ENCODE data around the gene APOL3.
"Not testable (repeated sequence)": the region's sequence is repeated elsewhere in the genome, so short reads cannot be mapped to it uniquely, and the experiment has no call there.

APOL3 gene

GRCh38 chr22:36160499-36160942 is at the start of gene APOL3:
Gene APOL3 (minus strand): TSS chr22:36160755. CDS start chr22:36149055, 11,700 bp downstream.
- Histone ChIP-seq H3K27ac (ENCODE audit: low read depth, low read length) (peak within 1 kb of the TSS; percentile 65), H3K4me3 (ENCODE audit: low read depth in 1 of 2, low read length in 2 of 2) (peak within 1 kb of the TSS; percentile 6 to 61), H3K4me1 (ENCODE audit: insufficient read depth, low read length) (peaks cover 31% of the 10 kb centered on the region), H3K36me3 (ENCODE audit: insufficient read depth, low read length) (no peaks in the 10 kb centered on the region), H3K27me3 (ENCODE audit: control insufficient read depth in 1 of 2, insufficient read depth in 2 of 2, low read length in 2 of 2) (no peaks in the 10 kb centered on the region), H3K9ac (ENCODE audit: low read length) (peak within 1 kb of the TSS; percentile 32), H3K9me3 (ENCODE audit: low read length) (no peaks in the 10 kb centered on the region)

- Histone ChIP-seq H3K27ac (ENCODE audit: low read depth, low read length) (no peak overlapping the region), H3K4me1 (ENCODE audit: insufficient read depth, low read length) (no peaks in the 10 kb centered on the region), H3K9me3 (ENCODE audit: low read length) (no peaks in the 10 kb centered on the region)
These were observed 49.7 kb upstream of the APOL3 start for GRCh38 chr22:36210224-36210623.

GRCh38 chr22:36209488-36209908 is 48.9 kb upstream of the APOL3 start:
- not testable (repeated sequence) for H3K27ac ChIP-seq (ENCODE audit: low read depth, low read length); H3K36me3 ChIP-seq (ENCODE audit: insufficient read depth, low read length); H3K9ac ChIP-seq (ENCODE audit: low read length); H3K27me3 ChIP-seq (ENCODE audit: control insufficient read depth in 1 of 2, insufficient read depth in 2 of 2, low read length in 2 of 2); H3K4me3 ChIP-seq (ENCODE audit: low read depth in 1 of 2, low read length in 2 of 2); H3K9me3 ChIP-seq (ENCODE audit: low read length); H3K4me1 ChIP-seq (ENCODE audit: insufficient read depth, low read length)

More at GRCh38 chr22:36210224-36210623, 49.7 kb upstream of the APOL3 start:
- Histone ChIP-seq H3K27me3 (ENCODE audit: control insufficient read depth in 1 of 2, insufficient read depth in 2 of 2, low read length in 2 of 2) (no peaks in the 10 kb centered on the region), H3K4me3 (ENCODE audit: low read depth in 1 of 2, low read length in 2 of 2) (no peak overlapping the region), H3K9ac (ENCODE audit: low read length) (no peak overlapping the region), H3K36me3 (ENCODE audit: insufficient read depth, low read length) (no peaks in the 10 kb centered on the region)

GRCh38 chr22:36208914-36209313 is 48.4 kb upstream of the APOL3 start:
- H3K9me3 ChIP-seq (ENCODE audit: low read length): no peaks in the 10 kb centered on the region
- no peaks in the 10 kb centered on the region for H3K27me3 ChIP-seq (ENCODE audit: control insufficient read depth in 1 of 2, insufficient read depth in 2 of 2, low read length in 2 of 2)
- no peak overlapping the region for H3K9ac ChIP-seq (ENCODE audit: low read length)
- H3K27ac ChIP-seq (ENCODE audit: low read depth, low read length): no peak overlapping the region
- H3K36me3 ChIP-seq (ENCODE audit: insufficient read depth, low read length): no peaks in the 10 kb centered on the region
- H3K4me1 ChIP-seq (ENCODE audit: insufficient read depth, low read length): no peaks in the 10 kb centered on the region
- no peak overlapping the region for H3K4me3 ChIP-seq (ENCODE audit: low read depth in 1 of 2, low read length in 2 of 2)

- H3K36me3 ChIP-seq (ENCODE audit: insufficient read depth, low read length): no peaks in the 10 kb centered on the region
- no peaks in the 10 kb centered on the region for H3K9me3 ChIP-seq (ENCODE audit: low read length)
- H3K9ac ChIP-seq (ENCODE audit: low read length): no peak overlapping the region
- H3K27ac ChIP-seq (ENCODE audit: low read depth, low read length): no peak overlapping the region
- no peaks in the 10 kb centered on the region for H3K27me3 ChIP-seq (ENCODE audit: control insufficient read depth in 1 of 2, insufficient read depth in 2 of 2, low read length in 2 of 2)
- H3K4me3 ChIP-seq (ENCODE audit: low read depth in 1 of 2, low read length in 2 of 2): no peak overlapping the region
- H3K4me1 ChIP-seq (ENCODE audit: insufficient read depth, low read length): no peaks in the 10 kb centered on the region
These were observed 47.7 kb upstream of the APOL3 start for GRCh38 chr22:36208162-36208765.

- Histone ChIP-seq H3K9me3 (ENCODE audit: low read length) (no peaks in the 10 kb centered on the region), H3K36me3 (ENCODE audit: insufficient read depth, low read length) (no peaks in the 10 kb centered on the region), H3K27me3 (ENCODE audit: control insufficient read depth in 1 of 2, insufficient read depth in 2 of 2, low read length in 2 of 2) (no peaks in the 10 kb centered on the region), H3K27ac (ENCODE audit: low read depth, low read length) (no peak overlapping the region), H3K4me3 (ENCODE audit: low read depth in 1 of 2, low read length in 2 of 2) (no peak overlapping the region), H3K9ac (ENCODE audit: low read length) (no peak overlapping the region), H3K4me1 (ENCODE audit: insufficient read depth, low read length) (peaks cover 10% of the 10 kb centered on the region)
These were observed 45.7 kb upstream of the APOL3 start for GRCh38 chr22:36206255-36206654.

GRCh38 chr22:36205573-36205972 is 45.0 kb upstream of the APOL3 start:
- H3K36me3 ChIP-seq (ENCODE audit: insufficient read depth, low read length); H3K27ac ChIP-seq (ENCODE audit: low read depth, low read length); H3K9ac ChIP-seq (ENCODE audit: low read length); H3K27me3 ChIP-seq (ENCODE audit: control insufficient read depth in 1 of 2, insufficient read depth in 2 of 2, low read length in 2 of 2); H3K9me3 ChIP-seq (ENCODE audit: low read length); H3K4me3 ChIP-seq (ENCODE audit: low read depth in 1 of 2, low read length in 2 of 2): not testable (repeated sequence)
- H3K4me1 ChIP-seq (ENCODE audit: insufficient read depth, low read length): peaks cover 11% of the 10 kb centered on the region

- H3K9me3 ChIP-seq (ENCODE audit: low read length): no peaks in the 10 kb centered on the region
- H3K4me1 ChIP-seq (ENCODE audit: insufficient read depth, low read length): peaks cover 11% of the 10 kb centered on the region
- no peak overlapping the region for H3K27ac ChIP-seq (ENCODE audit: low read depth, low read length)
- H3K36me3 ChIP-seq (ENCODE audit: insufficient read depth, low read length): no peaks in the 10 kb centered on the region
- no peaks in the 10 kb centered on the region for H3K27me3 ChIP-seq (ENCODE audit: control insufficient read depth in 1 of 2, insufficient read depth in 2 of 2, low read length in 2 of 2)
- H3K4me3 ChIP-seq (ENCODE audit: low read depth in 1 of 2, low read length in 2 of 2): no peak overlapping the region
- no peak overlapping the region for H3K9ac ChIP-seq (ENCODE audit: low read length)
These were observed 44.1 kb upstream of the APOL3 start for GRCh38 chr22:36204632-36205015.

- H3K27me3 ChIP-seq (ENCODE audit: control insufficient read depth in 1 of 2, insufficient read depth in 2 of 2, low read length in 2 of 2): no peaks in the 10 kb centered on the region
- no peak overlapping the region for H3K27ac ChIP-seq (ENCODE audit: low read depth, low read length)
- no peaks in the 10 kb centered on the region for H3K9me3 ChIP-seq (ENCODE audit: low read length)
- no peak overlapping the region for H3K4me3 ChIP-seq (ENCODE audit: low read depth in 1 of 2, low read length in 2 of 2)
- H3K36me3 ChIP-seq (ENCODE audit: insufficient read depth, low read length): no peaks in the 10 kb centered on the region
- no peak overlapping the region for H3K9ac ChIP-seq (ENCODE audit: low read length)
- peaks cover 11% of the 10 kb centered on the region for H3K4me1 ChIP-seq (ENCODE audit: insufficient read depth, low read length)
These were observed 43.6 kb upstream of the APOL3 start for GRCh38 chr22:36204001-36204631.

GRCh38 chr22:36203441-36203840 is 42.9 kb upstream of the APOL3 start:
- peaks cover 11% of the 10 kb centered on the region for H3K4me1 ChIP-seq (ENCODE audit: insufficient read depth, low read length)
- H3K9ac ChIP-seq (ENCODE audit: low read length); H3K27me3 ChIP-seq (ENCODE audit: control insufficient read depth in 1 of 2, insufficient read depth in 2 of 2, low read length in 2 of 2); H3K36me3 ChIP-seq (ENCODE audit: insufficient read depth, low read length); H3K9me3 ChIP-seq (ENCODE audit: low read length); H3K27ac ChIP-seq (ENCODE audit: low read depth, low read length); H3K4me3 ChIP-seq (ENCODE audit: low read depth in 1 of 2, low read length in 2 of 2): not testable (repeated sequence)

GRCh38 chr22:36202906-36203305 is 42.4 kb upstream of the APOL3 start:
- H3K36me3 ChIP-seq (ENCODE audit: insufficient read depth, low read length); H3K9ac ChIP-seq (ENCODE audit: low read length); H3K4me3 ChIP-seq (ENCODE audit: low read depth in 1 of 2, low read length in 2 of 2); H3K9me3 ChIP-seq (ENCODE audit: low read length); H3K27me3 ChIP-seq (ENCODE audit: control insufficient read depth in 1 of 2, insufficient read depth in 2 of 2, low read length in 2 of 2); H3K27ac ChIP-seq (ENCODE audit: low read depth, low read length): not testable (repeated sequence)
- H3K4me1 ChIP-seq (ENCODE audit: insufficient read depth, low read length): peaks cover 13% of the 10 kb centered on the region
